Jurkat, Clone E6-1 (cell line): Measurements from ENCODE around the gene OSTC.

Experiments used
- DNase-seq: peaks from one replicate; pipeline ENCODE4 v3.0.0-alpha.2; 2011; ENCODE audit warnings: low read depth, low spot score
- H3K4me3 ChIP-seq: 2 replicates; pipeline ENCODE4 v1.5.1; 2011; ENCODE audit warnings: mild to moderate bottlenecking, low read length, control low read depth, moderate library complexity

Gene OSTC

GRCh38 chr4:108636246-108636645 lies 14.2 kb upstream of the OSTC start:
- no peak overlapping the region for H3K4me3 ChIP-seq
- no peak for DNase-seq

GRCh38 chr4:108637856-108638255 lies 12.5 kb upstream of the OSTC start:
- no peak for DNase-seq
- no peak overlapping the region for H3K4me3 ChIP-seq

- DNase-seq = no peak
- no peak overlapping the region for H3K4me3 ChIP-seq
Measured at GRCh38 chr4:108644237-108644636, 6.2 kb upstream of the OSTC start.

- peak; percentile 72 for DNase-seq
- no peak overlapping the region for H3K4me3 ChIP-seq
Measured at GRCh38 chr4:108646706-108647105, 3.7 kb upstream of the OSTC start.

- DNase-seq = no peak
- peak overlapping the region; percentile 99 for H3K4me3 ChIP-seq
Measured at GRCh38 chr4:108649863-108650211, 562 bp upstream of the OSTC start.

GRCh38 chr4:108651014-108651791 lies 804 bp downstream of the OSTC start:
- H3K4me3 ChIP-seq = peak overlapping the region; percentile 99
- DNase-seq = no peak

GRCh38 chr4:108662629-108663028 lies 12.2 kb downstream of the OSTC start:
- no peak for DNase-seq
- H3K4me3 ChIP-seq = no peak overlapping the region

GRCh38 chr4:108674356-108674977 lies 24.1 kb downstream of the OSTC start:
- H3K4me3 ChIP-seq = no peak overlapping the region
- no peak for DNase-seq

GRCh38 chr4:108681321-108681809 lies 31.0 kb downstream of the OSTC start:
- DNase-seq = no peak
- no peak overlapping the region for H3K4me3 ChIP-seq

GRCh38 chr4:108683479-108683878 lies 33.1 kb downstream of the OSTC start:
- DNase-seq = peak; percentile 40
- H3K4me3 ChIP-seq = no peak overlapping the region

GRCh38 chr4:108685036-108685686 lies 34.8 kb downstream of the OSTC start:
- H3K4me3 ChIP-seq = no peak overlapping the region
- DNase-seq = no peak

- DNase-seq = no peak
- H3K4me3 ChIP-seq = no peak overlapping the region
Measured at GRCh38 chr4:108690738-108691137, 40.3 kb downstream of the OSTC start.

GRCh38 chr4:108693211-108693610 lies 42.8 kb downstream of the OSTC start:
- no peak for DNase-seq
- H3K4me3 ChIP-seq = no peak overlapping the region

GRCh38 chr4:108693819-108694218 lies 43.4 kb downstream of the OSTC start:
- DNase-seq = no peak
- no peak overlapping the region for H3K4me3 ChIP-seq

GRCh38 chr4:108694423-108694822 lies 44.0 kb downstream of the OSTC start:
- no peak for DNase-seq
- no peak overlapping the region for H3K4me3 ChIP-seq

- H3K4me3 ChIP-seq = no peak overlapping the region
- no peak for DNase-seq
Measured at GRCh38 chr4:108695062-108695461, 44.7 kb downstream of the OSTC start.

GRCh38 chr4:108696160-108696559 lies 45.8 kb downstream of the OSTC start:
- no peak for DNase-seq
- H3K4me3 ChIP-seq = no peak overlapping the region

- H3K4me3 ChIP-seq = no peak overlapping the region
- DNase-seq = no peak
Measured at GRCh38 chr4:108700081-108700757, 49.8 kb downstream of the OSTC start.

- DNase-seq = peak; percentile 67
- peak overlapping the region; percentile 5 for H3K4me3 ChIP-seq
Measured at GRCh38 chr4:108702960-108703359, 52.6 kb downstream of the OSTC start.

- no peak overlapping the region for H3K4me3 ChIP-seq
- no peak for DNase-seq
Measured at GRCh38 chr4:108703370-108703769, 53.0 kb downstream of the OSTC start.
